ENCODE results near the gene DRC3. TPM values are rescaled to one million over a fixed set of nuclear protein-coding genes. Genes with fewer than 3 reads are reported as not detected.
A peak's percentile ranks its signal among the peaks of the same experiment; 100 is the strongest.

The DRC3 gene
- total and polyA plus RNA-seq, 8 donors, result 2.1 to 19.3 (median 2.9) TPM

GRCh38 chr17:17970699-17971430, 1.8 kb upstream of the DRC3 start:
- intact Hi-C loops (cut with DNase I), result no loop called here
- Histone ChIP-seq H3K27ac (peak overlapping the region; percentile 92 to 97 (median 95)), H3K9me3 (no peaks in the 10 kb centered on the region), H3K4me3 (peak overlapping the region in 3 of 4 donors; percentile 82 to 93 (median 90)), H3K27me3 (no peaks in the 10 kb centered on the region), H3K4me1 (peaks cover 5 to 14% (median 12%) of the 10 kb centered on the region in 3 donors), H3K36me3 (no peaks in the 10 kb centered on the region)
- ATAC-seq (no peak), DNase-seq (no peak), FAIRE-seq (no peak)
- WGBS, 2 donors, result 11 to 12% methylated on average over 1 of the region's 1 CpG
- TF ChIP-seq CTCF (IDR thresholded peaks at IDR 0.05), result no peak

GRCh38 chr17:17971431-17972125, 1.1 kb upstream of the DRC3 start:
- H3K27ac ChIP-seq, result peak overlapping the region; percentile 92 to 97 (median 95)
- no peaks in the 10 kb centered on the region for H3K36me3 ChIP-seq
- H3K4me3 ChIP-seq, result peak overlapping the region; percentile 82 to 93 (median 90)
- TF ChIP-seq CTCF (IDR thresholded peaks at IDR 0.05), result no peak
- intact Hi-C loops (cut with DNase I), result no loop called here
- no peaks in the 10 kb centered on the region for H3K27me3 ChIP-seq
- FAIRE-seq (no peak), ATAC-seq (peak; percentile 2 to 30 (median 16)), DNase-seq (peak; percentile 45 to 89 (median 48))
- 0 to 1% methylated on average over 21 to 33 of the region's 33 CpGs for WGBS, 2 donors
- H3K4me1 ChIP-seq, result peaks cover 5 to 14% (median 12%) of the 10 kb centered on the region in 3 donors
- no peaks in the 10 kb centered on the region for H3K9me3 ChIP-seq

GRCh38 chr17:17972952-17973254, 241 bp downstream of the DRC3 start:
- peak overlapping the region; percentile 2 to 49 (median 44) for H3K4me3 ChIP-seq
- H3K27me3 ChIP-seq, result no peaks in the 10 kb centered on the region
- H3K4me1 ChIP-seq, result peaks cover 5 to 14% (median 12%) of the 10 kb centered on the region in 3 donors
- DNase-seq (no peak), FAIRE-seq (no peak), ATAC-seq (no peak)
- 2% methylated on average over 13 of the region's 13 CpGs for WGBS, 2 donors
- H3K27ac ChIP-seq, result peak overlapping the region; percentile 7 to 62 (median 45)
- H3K36me3 ChIP-seq, result no peaks in the 10 kb centered on the region
- intact Hi-C loops (cut with DNase I), result no loop called here
- no peak for TF ChIP-seq CTCF (IDR thresholded peaks at IDR 0.05)
- no peaks in the 10 kb centered on the region for H3K9me3 ChIP-seq

- FAIRE-seq, result no peak
- no peaks in the 10 kb centered on the region for H3K9me3 ChIP-seq
- WGBS, 2 donors, result 68 to 70% methylated on average over 8 of the region's 8 CpGs
- no peak for ATAC-seq
- H3K36me3 ChIP-seq, result no peaks in the 10 kb centered on the region
- H3K27me3 ChIP-seq, result no peaks in the 10 kb centered on the region
- DNase-seq, result no peak
- peaks cover 5 to 11% (median 11%) of the 10 kb centered on the region in 3 donors for H3K4me1 ChIP-seq
- H3K4me3 ChIP-seq, result no peak overlapping the region
- intact Hi-C loops (cut with DNase I), result no loop called here
- H3K27ac ChIP-seq, result no peak overlapping the region
- no peak for TF ChIP-seq CTCF (IDR thresholded peaks at IDR 0.05)
Observed at GRCh38 chr17:17975436-17975835, 2.8 kb downstream of the DRC3 start.
